ENCODE results near the gene KRT5. TPM values are rescaled to one million over a fixed set of nuclear protein-coding genes. Genes with fewer than 3 reads are reported as not detected.

KRT5 gene
- total and polyA plus RNA-seq, 2 experiments from 2014 or later = not detected

GRCh38 chr12:52499806-52500560, 20.2 kb downstream of the KRT5 start (continued):
- TF ChIP-seq, protein P1, sequence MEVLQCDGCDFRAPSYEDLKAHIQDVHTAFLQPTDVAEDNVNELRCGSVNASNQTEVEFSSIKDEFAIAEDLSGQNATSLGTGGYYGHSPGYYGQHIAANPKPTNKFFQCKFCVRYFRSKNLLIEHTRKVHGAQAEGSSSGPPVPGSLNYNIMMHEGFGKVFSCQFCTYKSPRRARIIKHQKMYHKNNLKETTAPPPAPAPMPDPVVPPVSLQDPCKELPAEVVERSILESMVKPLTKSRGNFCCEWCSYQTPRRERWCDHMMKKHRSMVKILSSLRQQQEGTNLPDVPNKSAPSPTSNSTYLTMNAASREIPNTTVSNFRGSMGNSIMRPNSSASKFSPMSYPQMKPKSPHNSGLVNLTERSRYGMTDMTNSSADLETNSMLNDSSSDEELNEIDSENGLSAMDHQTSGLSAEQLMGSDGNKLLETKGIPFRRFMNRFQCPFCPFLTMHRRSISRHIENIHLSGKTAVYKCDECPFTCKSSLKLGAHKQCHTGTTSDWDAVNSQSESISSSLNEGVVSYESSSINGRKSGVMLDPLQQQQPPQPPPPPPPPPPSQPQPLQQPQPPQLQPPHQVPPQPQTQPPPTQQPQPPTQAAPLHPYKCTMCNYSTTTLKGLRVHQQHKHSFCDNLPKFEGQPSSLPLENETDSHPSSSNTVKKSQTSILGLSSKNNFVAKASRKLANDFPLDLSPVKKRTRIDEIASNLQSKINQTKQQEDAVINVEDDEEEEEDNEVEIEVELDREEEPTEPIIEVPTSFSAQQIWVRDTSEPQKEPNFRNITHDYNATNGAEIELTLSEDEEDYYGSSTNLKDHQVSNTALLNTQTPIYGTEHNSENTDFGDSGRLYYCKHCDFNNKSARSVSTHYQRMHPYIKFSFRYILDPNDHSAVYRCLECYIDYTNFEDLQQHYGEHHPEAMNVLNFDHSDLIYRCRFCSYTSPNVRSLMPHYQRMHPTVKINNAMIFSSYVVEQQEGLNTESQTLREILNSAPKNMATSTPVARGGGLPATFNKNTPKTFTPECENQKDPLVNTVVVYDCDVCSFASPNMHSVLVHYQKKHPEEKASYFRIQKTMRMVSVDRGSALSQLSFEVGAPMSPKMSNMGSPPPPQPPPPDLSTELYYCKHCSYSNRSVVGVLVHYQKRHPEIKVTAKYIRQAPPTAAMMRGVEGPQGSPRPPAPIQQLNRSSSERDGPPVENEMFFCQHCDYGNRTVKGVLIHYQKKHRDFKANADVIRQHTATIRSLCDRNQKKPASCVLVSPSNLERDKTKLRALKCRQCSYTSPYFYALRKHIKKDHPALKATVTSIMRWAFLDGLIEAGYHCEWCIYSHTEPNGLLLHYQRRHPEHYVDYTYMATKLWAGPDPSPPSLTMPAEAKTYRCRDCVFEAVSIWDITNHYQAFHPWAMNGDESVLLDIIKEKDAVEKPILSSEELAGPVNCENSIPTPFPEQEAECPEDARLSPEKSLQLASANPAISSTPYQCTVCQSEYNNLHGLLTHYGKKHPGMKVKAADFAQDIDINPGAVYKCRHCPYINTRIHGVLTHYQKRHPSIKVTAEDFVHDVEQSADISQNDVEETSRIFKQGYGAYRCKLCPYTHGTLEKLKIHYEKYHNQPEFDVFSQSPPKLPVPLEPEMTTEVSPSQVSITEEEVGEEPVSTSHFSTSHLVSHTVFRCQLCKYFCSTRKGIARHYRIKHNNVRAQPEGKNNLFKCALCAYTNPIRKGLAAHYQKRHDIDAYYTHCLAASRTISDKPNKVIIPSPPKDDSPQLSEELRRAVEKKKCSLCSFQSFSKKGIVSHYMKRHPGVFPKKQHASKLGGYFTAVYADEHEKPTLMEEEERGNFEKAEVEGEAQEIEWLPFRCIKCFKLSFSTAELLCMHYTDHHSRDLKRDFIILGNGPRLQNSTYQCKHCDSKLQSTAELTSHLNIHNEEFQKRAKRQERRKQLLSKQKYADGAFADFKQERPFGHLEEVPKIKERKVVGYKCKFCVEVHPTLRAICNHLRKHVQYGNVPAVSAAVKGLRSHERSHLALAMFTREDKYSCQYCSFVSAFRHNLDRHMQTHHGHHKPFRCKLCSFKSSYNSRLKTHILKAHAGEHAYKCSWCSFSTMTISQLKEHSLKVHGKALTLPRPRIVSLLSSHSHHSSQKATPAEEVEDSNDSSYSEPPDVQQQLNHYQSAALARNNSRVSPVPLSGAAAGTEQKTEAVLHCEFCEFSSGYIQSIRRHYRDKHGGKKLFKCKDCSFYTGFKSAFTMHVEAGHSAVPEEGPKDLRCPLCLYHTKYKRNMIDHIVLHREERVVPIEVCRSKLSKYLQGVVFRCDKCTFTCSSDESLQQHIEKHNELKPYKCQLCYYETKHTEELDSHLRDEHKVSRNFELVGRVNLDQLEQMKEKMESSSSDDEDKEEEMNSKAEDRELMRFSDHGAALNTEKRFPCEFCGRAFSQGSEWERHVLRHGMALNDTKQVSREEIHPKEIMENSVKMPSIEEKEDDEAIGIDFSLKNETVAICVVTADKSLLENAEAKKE (CRISPR knock-in tag; IDR thresholded peaks at IDR 0.05) = no peak

DNA sequence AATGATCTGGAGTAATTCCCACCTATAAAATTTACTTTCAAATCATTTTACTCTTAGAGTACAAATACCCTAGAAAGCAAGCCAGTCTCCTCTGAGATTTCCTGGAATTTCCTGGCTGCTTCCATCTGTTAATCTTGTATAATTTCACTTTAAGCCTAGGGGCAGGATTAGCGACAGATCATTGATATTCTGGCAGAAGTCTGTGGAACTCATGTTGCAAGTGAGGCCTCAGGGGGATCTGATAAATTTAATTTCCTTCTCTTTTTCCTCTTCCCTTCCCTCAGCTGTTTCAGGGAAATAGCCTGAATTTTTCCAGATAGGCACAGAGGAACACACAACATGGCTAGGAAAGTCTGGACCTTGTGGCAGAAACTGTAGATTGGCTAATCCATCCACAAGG, 21.2 kb downstream of the KRT5 start:
- no peak overlapping the region for H3K27ac ChIP-seq (ENCODE audit: low read depth)
- no peaks in the 10 kb centered on the region for H3K9me3 Mint-ChIP-seq
- no peaks in the 10 kb centered on the region for H3F3A ChIP-seq (replicated peaks; ENCODE audit: low read depth)
- no peaks in the 10 kb centered on the region for H3K27me3 ChIP-seq (ENCODE audit: insufficient read depth)
- ATAC-seq (no peak), DNase-seq (ENCODE audit: low spot score) (no peak)
- H3K4me3 ChIP-seq = no peak overlapping the region
- no peaks in the 10 kb centered on the region for H3K36me3 ChIP-seq (ENCODE audit: insufficient read depth)
- peaks cover 19% of the 10 kb centered on the region for H3K4me1 ChIP-seq (ENCODE audit: insufficient read depth)
- no peak overlapping the region for H3K4me3 Mint-ChIP-seq
- H3K4me2 ChIP-seq = no peak overlapping the region
- H3K9me2 ChIP-seq (ENCODE audit: insufficient read depth) = peaks cover 4% of the 10 kb centered on the region; the same call in 1 of the 2 replicates
- H3K27me3 Mint-ChIP-seq (ENCODE audit: insufficient read depth, low read depth, poor library complexity) = peaks cover 15% of the 10 kb centered on the region
- H3K36me3 Mint-ChIP-seq (ENCODE audit: low read depth) = no peaks in the 10 kb centered on the region
- H2AFZ ChIP-seq = no peak overlapping the region
- H3K4me1 Mint-ChIP-seq = peaks cover 26% of the 10 kb centered on the region
- no peaks in the 10 kb centered on the region for H3K79me2 ChIP-seq (replicated peaks; ENCODE audit: insufficient read depth)
- no peaks in the 10 kb centered on the region for H4K20me1 ChIP-seq (replicated peaks; ENCODE audit: insufficient read depth)
- no peak overlapping the region for H3K27ac Mint-ChIP-seq
- TF ChIP-seq ZNF331 (CRISPR knock-in tag; IDR thresholded peaks at IDR 0.05; ENCODE audit: low read depth) (no peak), NANOG (IDR thresholded peaks at IDR 0.05; ENCODE audit: borderline replicate concordance) (no peak), POLR2AphosphoS5 (IDR thresholded peaks at IDR 0.05; ENCODE audit: low read depth) (no peak), CREB1 (CRISPR knock-in tag; IDR thresholded peaks at IDR 0.05; ENCODE audit: low read depth) (no peak), EZH2phosphoT487 (IDR thresholded peaks at IDR 0.05; ENCODE audit: unreplicated experiment) (no peak), JUNB (IDR thresholded peaks at IDR 0.05; ENCODE audit: unreplicated experiment) (no peak), EZH2 (IDR thresholded peaks at IDR 0.05; ENCODE audit: low read depth, unreplicated experiment) (no peak)
- TF ChIP-seq, protein P2, sequence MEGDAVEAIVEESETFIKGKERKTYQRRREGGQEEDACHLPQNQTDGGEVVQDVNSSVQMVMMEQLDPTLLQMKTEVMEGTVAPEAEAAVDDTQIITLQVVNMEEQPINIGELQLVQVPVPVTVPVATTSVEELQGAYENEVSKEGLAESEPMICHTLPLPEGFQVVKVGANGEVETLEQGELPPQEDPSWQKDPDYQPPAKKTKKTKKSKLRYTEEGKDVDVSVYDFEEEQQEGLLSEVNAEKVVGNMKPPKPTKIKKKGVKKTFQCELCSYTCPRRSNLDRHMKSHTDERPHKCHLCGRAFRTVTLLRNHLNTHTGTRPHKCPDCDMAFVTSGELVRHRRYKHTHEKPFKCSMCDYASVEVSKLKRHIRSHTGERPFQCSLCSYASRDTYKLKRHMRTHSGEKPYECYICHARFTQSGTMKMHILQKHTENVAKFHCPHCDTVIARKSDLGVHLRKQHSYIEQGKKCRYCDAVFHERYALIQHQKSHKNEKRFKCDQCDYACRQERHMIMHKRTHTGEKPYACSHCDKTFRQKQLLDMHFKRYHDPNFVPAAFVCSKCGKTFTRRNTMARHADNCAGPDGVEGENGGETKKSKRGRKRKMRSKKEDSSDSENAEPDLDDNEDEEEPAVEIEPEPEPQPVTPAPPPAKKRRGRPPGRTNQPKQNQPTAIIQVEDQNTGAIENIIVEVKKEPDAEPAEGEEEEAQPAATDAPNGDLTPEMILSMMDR (conservative IDR thresholded peaks at IDR 0.05; ENCODE audit: low read depth in 2 of 2) = no peak
- TF ChIP-seq, protein P3, sequence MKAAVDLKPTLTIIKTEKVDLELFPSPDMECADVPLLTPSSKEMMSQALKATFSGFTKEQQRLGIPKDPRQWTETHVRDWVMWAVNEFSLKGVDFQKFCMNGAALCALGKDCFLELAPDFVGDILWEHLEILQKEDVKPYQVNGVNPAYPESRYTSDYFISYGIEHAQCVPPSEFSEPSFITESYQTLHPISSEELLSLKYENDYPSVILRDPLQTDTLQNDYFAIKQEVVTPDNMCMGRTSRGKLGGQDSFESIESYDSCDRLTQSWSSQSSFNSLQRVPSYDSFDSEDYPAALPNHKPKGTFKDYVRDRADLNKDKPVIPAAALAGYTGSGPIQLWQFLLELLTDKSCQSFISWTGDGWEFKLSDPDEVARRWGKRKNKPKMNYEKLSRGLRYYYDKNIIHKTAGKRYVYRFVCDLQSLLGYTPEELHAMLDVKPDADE (IDR thresholded peaks at IDR 0.05) = no peak
